ENCODE measurements around the gene NOX3.
"Not testable (repeated sequence)": the region's sequence is repeated elsewhere in the genome, so short reads cannot be mapped to it uniquely, and the experiment has no call there.

The NOX3 gene

GRCh38 chr6:155455766-155456165 lies at the start of gene NOX3:
Gene NOX3, minus strand, starts transcription at chr6:155455839. Its CDS starts 39 bp downstream, at chr6:155455800.
- in situ Hi-C loops (cut with MboI; ENCODE audit: low sequenced_read_pairs): no loop called here

GRCh38 chr6:155504848-155505607 lies 49.4 kb upstream of the NOX3 start:
- in situ Hi-C loops (cut with MboI; ENCODE audit: low sequenced_read_pairs): no loop called here

- in situ Hi-C loops (cut with MboI; ENCODE audit: low sequenced_read_pairs): no loop called here
Measured at GRCh38 chr6:155502393-155502792, 46.8 kb upstream of the NOX3 start.

GRCh38 chr6:155499574-155499973 lies 43.9 kb upstream of the NOX3 start:
- in situ Hi-C loops (cut with MboI; ENCODE audit: low sequenced_read_pairs): no loop called here

DNA sequence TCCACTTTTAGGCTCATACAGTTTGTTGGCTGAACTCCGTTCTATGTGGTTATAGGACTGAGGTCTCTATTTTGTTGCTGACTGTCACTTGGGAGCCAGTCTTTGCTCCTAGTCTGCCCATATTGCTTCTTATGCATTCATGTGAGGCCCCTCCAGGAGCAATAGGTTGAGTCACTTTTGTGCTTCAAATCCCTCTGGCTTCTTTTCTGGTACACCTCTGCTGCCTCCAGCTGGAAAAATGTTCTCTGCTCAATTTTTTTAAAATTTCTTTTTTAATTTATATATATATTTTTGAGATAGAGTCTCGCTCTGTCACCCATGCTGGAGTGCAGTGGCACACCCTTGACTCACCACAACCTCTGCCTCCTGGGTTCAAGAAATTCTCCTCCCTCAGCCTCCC lies 42.7 kb upstream of the NOX3 start:
- in situ Hi-C loops (cut with MboI; ENCODE audit: low sequenced_read_pairs): no loop called here

GRCh38 chr6:155497273-155497672 lies 41.6 kb upstream of the NOX3 start:
- in situ Hi-C loops (cut with MboI; ENCODE audit: low sequenced_read_pairs): no loop called here

GRCh38 chr6:155495011-155495768 lies 39.6 kb upstream of the NOX3 start:
- in situ Hi-C loops (cut with MboI; ENCODE audit: low sequenced_read_pairs): no loop called here

DNA sequence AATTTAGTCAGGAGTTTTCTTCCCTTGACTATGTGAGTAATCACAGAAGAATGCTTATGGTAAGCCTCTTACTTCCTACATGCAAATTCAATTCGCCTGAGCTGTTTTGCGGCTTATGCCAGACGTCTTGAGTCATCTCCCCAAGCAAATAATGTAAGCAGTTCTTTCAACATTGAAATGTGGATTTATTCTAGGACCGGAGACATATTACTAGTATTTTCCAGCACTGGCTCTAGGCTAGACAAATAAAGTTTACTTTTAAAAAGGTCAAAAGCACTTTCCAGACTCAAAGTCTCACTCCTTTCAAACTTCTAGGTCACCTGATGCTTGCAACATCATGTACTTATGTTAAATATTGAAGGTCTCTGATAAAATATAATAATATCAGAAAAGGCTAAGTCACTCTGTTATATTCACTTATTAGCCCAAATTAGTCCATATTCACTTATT lies 38.1 kb upstream of the NOX3 start:
- in situ Hi-C loops (cut with MboI; ENCODE audit: low sequenced_read_pairs): no loop called here

DNA sequence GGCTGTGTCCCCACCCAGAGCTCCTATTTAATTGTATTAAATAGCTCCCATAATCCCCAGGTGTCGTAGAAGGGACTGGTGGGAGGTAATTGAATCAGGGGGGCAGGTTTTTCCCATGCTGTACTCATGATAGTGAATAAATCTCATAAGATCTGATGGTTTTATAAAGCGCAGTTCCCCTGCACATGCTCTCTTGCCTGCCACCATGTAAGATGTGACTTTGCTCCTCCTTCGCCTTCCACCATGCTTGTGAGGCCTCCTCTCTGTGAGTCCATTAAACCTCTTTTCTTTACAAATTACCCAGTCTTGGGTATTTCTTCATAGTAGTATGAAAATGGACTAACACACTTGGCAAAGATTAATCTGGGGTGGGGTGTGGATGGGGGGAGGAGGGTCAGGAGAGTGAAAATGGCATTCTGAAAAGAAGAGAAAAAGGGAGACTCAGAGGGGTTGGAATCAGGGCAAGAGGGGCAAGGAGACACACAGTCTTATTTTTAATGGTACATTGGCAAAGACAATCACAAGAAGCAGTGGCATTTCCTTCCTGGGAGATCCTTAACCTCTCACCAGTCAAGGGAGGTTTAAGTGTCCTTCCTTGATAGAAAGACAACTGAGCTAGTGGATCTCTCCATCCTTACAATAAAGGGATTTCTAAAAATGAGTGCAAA lies 37.5 kb upstream of the NOX3 start:
- in situ Hi-C loops (cut with MboI; ENCODE audit: low sequenced_read_pairs): no loop called here

DNA sequence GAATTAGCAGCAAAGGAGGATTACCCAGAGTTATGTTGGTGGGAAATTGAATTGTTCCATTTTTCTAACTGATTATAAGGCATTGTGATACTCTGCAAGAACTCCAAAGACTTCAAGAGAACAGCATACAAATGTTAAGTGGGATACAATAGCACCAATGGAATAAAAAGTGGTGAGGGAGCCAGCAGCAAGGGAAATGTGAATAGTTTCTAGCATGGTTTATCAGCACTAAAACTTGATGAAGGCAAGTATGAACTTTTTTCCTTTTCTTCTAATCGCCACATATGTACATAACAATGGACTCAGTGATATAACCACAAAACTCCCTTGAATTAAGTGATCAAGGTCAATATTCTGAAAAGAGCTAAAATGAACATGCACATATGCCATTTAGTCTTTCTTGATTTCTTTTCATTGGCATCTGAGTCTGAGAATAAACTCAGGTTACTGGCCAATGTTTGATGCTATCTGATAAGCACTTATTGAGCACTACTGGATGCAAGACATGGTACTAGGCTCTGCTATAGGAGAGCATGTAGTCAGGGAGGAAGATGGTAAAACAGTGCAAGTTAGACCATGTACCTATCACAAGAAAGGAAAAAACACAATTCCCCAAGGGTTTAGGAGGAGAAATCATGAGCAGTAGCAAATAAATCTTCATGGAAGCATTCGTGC lies 36.6 kb upstream of the NOX3 start:
- in situ Hi-C loops (cut with MboI; ENCODE audit: low sequenced_read_pairs): no loop called here

- in situ Hi-C loops (cut with MboI; ENCODE audit: low sequenced_read_pairs): no loop called here
Measured at GRCh38 chr6:155491421-155491820, 35.8 kb upstream of the NOX3 start.

DNA sequence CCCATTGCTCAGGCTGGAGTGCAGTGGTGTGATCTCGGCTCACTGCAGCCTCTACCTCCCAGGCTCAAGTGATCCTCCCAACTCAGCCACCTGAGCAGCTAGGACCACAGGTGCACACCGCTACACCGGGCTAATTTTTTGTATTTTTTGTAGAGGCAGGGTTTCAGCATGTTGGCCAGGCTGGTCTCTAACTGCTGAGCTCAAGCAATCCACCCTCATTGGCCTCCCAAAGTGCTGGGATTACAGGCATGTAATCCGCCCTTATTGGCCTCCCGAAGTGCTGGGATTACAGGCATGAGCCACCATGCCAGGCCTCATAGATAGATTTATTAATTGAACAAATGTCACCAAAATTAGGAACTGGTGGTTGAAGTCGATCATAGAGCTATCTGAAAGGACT lies 32.6 kb upstream of the NOX3 start:
- in situ Hi-C loops (cut with MboI; ENCODE audit: low sequenced_read_pairs): not testable (repeated sequence)

DNA sequence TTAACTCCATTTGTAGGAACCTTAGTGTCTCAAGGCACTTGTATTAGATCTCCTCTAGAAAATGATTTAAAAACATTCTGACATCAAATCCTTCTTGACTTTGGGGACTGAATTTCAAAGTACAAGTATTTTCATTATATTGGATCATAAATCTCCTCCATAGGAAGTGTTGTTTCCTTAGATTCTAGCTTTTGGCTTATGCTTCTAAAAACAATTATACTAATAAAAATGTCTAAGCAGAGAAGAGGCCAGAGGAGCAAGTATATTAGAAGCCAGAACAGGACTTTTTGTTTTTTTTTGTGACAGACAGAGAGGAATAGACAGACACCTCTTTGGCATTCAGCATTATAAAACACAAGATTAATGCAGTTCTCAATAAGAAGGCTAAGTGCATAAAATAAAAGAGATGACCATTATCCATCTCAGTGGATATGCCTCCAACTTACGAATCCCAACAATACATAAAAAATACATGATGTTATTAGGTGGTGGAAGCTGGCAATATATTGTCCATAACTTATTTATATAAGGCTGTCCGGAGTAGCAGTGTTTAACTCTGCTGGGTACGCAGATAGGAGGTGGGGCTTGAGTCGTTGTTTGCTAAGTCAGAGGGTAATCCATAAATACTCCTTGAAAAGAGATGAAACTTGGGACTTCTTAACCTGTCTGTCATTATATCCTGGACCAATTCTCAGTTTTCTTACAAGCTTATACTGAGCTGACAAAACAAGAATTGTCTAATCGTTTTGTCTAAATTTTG lies 31.9 kb upstream of the NOX3 start:
- in situ Hi-C loops (cut with MboI; ENCODE audit: low sequenced_read_pairs): no loop called here

- in situ Hi-C loops (cut with MboI; ENCODE audit: low sequenced_read_pairs): no loop called here
Measured at GRCh38 chr6:155486721-155487294, 31.2 kb upstream of the NOX3 start.

GRCh38 chr6:155485756-155486155 lies 30.1 kb upstream of the NOX3 start:
- in situ Hi-C loops (cut with MboI; ENCODE audit: low sequenced_read_pairs): no loop called here

DNA sequence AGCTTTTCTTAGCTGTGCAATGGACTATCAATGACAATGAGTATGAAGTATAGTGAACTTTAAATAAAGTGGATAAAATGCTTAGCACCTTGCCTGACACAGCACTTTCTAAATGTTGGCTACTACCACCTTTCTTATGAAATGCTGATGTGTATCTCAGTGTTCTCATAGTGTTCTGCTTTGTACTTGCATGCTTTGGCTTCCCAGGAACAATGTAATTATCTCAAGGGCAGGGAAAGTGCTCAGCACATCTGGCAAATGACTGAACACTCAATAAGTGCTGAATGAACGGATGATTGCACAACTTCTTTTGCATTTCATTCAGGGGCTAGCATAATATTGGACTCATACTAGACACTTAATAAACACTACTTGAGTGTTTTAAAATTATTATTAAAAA lies 28.2 kb upstream of the NOX3 start:
- in situ Hi-C loops (cut with MboI; ENCODE audit: low sequenced_read_pairs): no loop called here

DNA sequence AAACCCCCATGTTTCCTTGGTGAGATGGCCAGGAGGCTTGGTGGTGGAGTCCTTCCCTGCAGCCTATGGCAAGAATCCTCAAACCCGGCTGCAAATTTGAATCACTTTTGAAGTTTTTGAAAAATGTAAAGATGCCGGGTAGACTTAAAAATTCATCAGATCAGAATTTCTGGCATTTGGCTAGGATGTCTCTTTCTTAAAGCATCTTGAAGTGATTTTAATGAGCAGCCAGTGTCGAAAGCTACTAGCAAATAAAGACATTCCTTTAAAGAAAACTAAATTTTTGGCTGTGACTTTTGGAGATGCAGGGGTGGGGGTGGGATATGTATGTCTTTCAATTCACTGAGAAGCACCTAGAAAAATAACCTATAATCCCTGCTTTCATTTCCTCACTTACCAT lies 25.6 kb upstream of the NOX3 start:
- in situ Hi-C loops (cut with MboI; ENCODE audit: low sequenced_read_pairs): no loop called here

- in situ Hi-C loops (cut with MboI; ENCODE audit: low sequenced_read_pairs): no loop called here
Measured at GRCh38 chr6:155473741-155474140, 18.1 kb upstream of the NOX3 start.

- in situ Hi-C loops (cut with MboI; ENCODE audit: low sequenced_read_pairs): no loop called here
Measured at GRCh38 chr6:155472886-155473285, 17.2 kb upstream of the NOX3 start.

DNA sequence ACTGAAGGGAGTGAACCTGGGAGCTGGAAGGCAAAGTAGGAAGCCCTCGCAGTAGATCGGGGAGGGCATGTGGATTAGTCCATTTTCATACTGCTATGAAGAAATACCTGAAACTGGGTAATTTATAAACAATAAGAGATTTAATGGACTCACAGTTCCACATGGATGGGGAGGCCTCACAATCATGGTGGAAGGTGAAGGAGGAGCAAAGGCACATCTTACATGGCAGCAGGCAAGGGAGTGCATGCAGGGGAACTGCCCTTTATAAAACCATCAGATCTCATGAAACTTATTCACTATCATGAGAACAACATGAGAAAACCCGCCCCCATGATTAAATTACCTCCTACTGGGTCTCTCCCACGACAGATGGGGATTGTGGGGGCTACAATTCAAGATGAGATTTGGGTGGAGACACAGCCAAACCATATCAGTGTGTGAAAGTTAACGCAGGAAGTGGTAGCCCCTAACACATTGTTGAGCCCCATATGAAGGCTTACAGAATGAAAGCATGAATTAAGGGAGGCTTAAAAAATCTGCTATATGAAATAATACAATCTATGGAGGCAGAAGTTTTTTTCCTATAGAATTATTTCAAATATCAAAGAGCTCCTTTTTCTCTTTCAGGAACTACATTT lies 15.5 kb upstream of the NOX3 start:
- in situ Hi-C loops (cut with MboI; ENCODE audit: low sequenced_read_pairs): not testable (repeated sequence)
